ENCODE results near the gene HDAC10. TPM values are rescaled to one million over a fixed set of nuclear protein-coding genes. Genes with fewer than 3 reads are reported as not detected.
A peak's percentile ranks its signal among the peaks of the same experiment; 100 is the strongest.

The HDAC10 gene
- total RNA-seq, 4 donors from 2014 or later: 31.4 to 42.7 (median 32.5) TPM

DNA sequence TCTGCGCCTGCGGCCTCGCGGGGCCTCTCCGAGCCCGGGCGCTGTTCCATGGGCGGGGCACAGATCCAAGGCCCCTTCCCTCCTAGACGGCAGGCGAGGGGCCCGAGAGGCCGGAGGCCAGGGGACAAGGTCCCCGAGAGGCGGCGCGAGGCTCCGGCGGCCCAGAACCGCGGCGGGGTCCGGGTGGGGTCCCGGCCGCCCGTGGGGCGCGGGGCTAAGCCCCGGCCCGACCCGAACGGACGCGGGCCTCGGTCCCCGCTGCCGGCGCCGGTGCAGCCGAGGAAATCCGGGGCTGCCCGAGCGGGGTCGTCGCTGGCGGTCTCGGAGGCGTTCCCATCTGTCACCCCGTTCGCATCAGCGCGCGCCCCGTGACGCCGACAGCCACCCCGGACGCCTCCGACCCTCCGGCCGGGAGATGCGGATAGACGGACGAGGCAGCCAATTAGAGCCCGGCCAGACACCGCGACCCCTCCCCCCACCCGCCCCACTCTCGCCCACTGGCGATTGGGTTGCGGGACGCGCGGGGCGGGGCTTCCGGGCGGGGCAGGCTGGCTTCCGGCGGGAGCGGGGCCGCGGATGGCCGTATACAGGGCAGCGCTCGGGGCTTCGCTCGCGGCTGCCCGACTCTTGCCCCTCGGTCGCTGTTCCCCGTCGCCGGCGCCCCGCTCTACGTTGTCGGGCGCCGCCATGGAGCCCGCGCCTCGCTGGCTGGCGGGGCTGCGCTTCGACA is 50.4 kb downstream of the HDAC10 start, which contains the start of gene SELENOO:
SELENOO (plus strand) TSS at position 551 of the 730 bp plus-strand sequence; CDS start at position 577, 26 bp downstream.
- intact Hi-C loops (cut with DNase I): no loop called here
- Histone ChIP-seq H3K27ac (peak within 1 kb of the TSS; percentile 26 to 60 (median 48)), H3K4me3 (replicated peaks in 1 of 3) (peak within 1 kb of the TSS; percentile 58 to 70 (median 58)), H3K27me3 (no peaks in the 10 kb centered on the region), H3K4me1 (peaks cover 18 to 19% of the 10 kb centered on the region in 2 donors), H3K36me3 (peaks cover 12 to 19% of the 10 kb centered on the region in 2 donors), H3K9me3 (no peaks in the 10 kb centered on the region)
- WGBS, 2 donors: 0% methylated on average over 8 of the region's 105 CpGs; no CpG with 5 or more reads in 1 of the 2 donors
- peak; percentile 65 to 85 for TF ChIP-seq POLR2A (IDR thresholded peaks at IDR 0.05)
- TF ChIP-seq, protein P1, sequence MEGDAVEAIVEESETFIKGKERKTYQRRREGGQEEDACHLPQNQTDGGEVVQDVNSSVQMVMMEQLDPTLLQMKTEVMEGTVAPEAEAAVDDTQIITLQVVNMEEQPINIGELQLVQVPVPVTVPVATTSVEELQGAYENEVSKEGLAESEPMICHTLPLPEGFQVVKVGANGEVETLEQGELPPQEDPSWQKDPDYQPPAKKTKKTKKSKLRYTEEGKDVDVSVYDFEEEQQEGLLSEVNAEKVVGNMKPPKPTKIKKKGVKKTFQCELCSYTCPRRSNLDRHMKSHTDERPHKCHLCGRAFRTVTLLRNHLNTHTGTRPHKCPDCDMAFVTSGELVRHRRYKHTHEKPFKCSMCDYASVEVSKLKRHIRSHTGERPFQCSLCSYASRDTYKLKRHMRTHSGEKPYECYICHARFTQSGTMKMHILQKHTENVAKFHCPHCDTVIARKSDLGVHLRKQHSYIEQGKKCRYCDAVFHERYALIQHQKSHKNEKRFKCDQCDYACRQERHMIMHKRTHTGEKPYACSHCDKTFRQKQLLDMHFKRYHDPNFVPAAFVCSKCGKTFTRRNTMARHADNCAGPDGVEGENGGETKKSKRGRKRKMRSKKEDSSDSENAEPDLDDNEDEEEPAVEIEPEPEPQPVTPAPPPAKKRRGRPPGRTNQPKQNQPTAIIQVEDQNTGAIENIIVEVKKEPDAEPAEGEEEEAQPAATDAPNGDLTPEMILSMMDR (IDR thresholded peaks at IDR 0.05): peak in 1 of 6 experiments; percentile 2
- peak; percentile 90 to 91 for DNase-seq

DNA sequence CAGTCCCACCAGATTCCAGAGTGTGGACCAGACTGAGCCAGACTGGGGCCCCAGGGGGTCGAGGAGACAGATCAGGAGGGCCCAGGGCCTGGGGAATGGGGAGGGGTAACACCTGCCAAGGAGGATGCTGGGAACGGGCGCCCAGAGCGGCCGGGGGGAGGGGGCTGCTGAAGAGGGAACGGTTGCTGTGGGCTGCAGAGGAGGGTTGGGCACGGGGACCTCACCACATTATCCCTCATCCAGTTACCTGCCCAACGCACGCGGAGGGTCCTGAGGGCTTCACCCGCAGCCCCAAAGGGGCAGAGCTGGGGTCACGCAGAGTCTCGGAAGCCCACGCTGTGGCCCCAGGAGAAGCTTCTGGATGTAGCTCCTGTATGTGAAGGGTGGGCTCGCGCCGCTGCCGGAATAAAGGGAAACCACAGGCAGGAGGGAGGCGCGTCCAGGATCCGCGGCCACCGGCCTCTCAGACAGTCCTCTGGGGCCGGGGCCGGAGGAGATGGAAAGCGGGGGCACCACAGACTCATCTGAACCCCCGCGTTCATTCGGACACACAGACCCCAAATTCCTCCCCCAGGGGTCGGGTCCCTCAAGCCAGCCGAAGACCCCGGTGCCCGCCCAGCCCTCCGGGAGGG is 51.1 kb downstream of the HDAC10 start:
- Histone ChIP-seq H3K4me1 (peaks cover 18 to 19% of the 10 kb centered on the region in 2 donors), H3K27ac (peak overlapping the region in 2 of 3 donors; percentile 48 to 60)
- WGBS, 2 donors: 12 to 31% methylated on average over 16 to 28 of the region's 34 CpGs

DNA sequence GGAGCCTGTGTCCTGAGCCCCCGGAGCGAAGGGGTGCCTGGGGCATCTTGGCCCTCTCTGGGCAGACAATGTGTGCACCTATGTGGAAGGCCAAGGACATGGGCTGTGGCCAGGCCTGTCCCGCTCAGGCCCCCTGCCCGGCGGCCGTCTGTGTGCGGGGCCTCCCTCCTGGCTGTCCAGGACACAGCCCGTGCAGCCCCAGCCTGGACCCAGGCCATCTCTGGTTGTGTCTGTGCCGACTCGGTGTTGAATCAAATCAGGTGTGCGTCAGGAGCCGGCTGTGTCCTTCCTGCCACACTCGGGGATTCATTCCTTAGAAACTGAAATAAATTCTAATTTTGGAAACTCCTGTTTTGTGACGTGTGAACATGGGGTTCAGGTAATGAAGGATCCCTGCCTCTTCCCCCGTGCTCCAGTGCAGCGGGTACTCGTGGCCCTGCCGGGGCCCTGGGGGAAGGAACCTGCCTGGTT is 51.8 kb downstream of the HDAC10 start:
- Histone ChIP-seq H3K4me1 (peaks cover 18 to 19% of the 10 kb centered on the region in 2 donors), H3K9me3 (no peaks in the 10 kb centered on the region), H3K27ac (no peak overlapping the region), H3K27me3 (no peaks in the 10 kb centered on the region), H3K36me3 (peaks cover 20 to 28% of the 10 kb centered on the region in 2 donors), H3K4me3 (replicated peaks in 1 of 3) (no peak overlapping the region)
- intact Hi-C loops (cut with DNase I): no loop called here
- TF ChIP-seq POLR2A (IDR thresholded peaks at IDR 0.05): no peak
- no peak for DNase-seq
- WGBS, 2 donors: 92 to 95% methylated on average over 12 to 13 of the region's 18 CpGs

More for the DNA sequence above, 51.1 kb downstream of the HDAC10 start:
- Histone ChIP-seq H3K36me3 (peaks cover 14 to 21% of the 10 kb centered on the region in 2 donors), H3K9me3 (no peaks in the 10 kb centered on the region), H3K4me3 (replicated peaks in 1 of 3) (peak overlapping the region; percentile 58 to 70 (median 58)), H3K27me3 (no peaks in the 10 kb centered on the region)
- intact Hi-C loops (cut with DNase I): no loop called here
- DNase-seq: peak in 1 of 2 donors; percentile 16
- no peak for TF ChIP-seq POLR2A (IDR thresholded peaks at IDR 0.05)
- TF ChIP-seq, protein P1 (IDR thresholded peaks at IDR 0.05): no peak

DNA sequence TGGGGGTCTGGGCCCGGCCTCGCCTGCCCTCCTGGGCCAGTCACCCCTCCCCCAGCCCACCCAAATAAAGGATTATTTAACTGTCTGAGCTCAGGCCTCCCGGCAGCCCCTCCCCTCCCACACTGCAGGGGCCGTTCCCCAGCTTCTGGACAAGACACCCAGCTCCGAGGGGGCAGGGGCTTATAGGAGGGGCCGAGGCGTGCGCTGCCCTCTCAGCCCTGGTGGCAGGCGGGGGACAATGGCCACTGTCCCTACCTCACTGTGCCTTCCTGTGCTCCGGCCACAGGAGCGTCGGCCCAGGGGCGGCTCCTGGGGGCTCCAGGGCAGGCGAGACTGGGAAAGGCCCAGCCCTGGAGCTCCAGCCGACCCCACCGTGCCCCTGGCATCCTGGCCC is 52.4 kb downstream of the HDAC10 start:
- intact Hi-C loops (cut with DNase I): no loop called here
- 93% methylated on average over 16 of the region's 16 CpGs for WGBS, 2 donors
- Histone ChIP-seq H3K4me3 (replicated peaks in 1 of 3) (no peak overlapping the region), H3K27me3 (no peaks in the 10 kb centered on the region), H3K4me1 (peaks cover 18 to 19% of the 10 kb centered on the region in 2 donors), H3K9me3 (no peaks in the 10 kb centered on the region), H3K27ac (no peak overlapping the region), H3K36me3 (peaks cover 24 to 30% of the 10 kb centered on the region in 2 donors)
- no peak for DNase-seq
- TF ChIP-seq, protein P1 (IDR thresholded peaks at IDR 0.05): no peak
- no peak for TF ChIP-seq POLR2A (IDR thresholded peaks at IDR 0.05)

DNA sequence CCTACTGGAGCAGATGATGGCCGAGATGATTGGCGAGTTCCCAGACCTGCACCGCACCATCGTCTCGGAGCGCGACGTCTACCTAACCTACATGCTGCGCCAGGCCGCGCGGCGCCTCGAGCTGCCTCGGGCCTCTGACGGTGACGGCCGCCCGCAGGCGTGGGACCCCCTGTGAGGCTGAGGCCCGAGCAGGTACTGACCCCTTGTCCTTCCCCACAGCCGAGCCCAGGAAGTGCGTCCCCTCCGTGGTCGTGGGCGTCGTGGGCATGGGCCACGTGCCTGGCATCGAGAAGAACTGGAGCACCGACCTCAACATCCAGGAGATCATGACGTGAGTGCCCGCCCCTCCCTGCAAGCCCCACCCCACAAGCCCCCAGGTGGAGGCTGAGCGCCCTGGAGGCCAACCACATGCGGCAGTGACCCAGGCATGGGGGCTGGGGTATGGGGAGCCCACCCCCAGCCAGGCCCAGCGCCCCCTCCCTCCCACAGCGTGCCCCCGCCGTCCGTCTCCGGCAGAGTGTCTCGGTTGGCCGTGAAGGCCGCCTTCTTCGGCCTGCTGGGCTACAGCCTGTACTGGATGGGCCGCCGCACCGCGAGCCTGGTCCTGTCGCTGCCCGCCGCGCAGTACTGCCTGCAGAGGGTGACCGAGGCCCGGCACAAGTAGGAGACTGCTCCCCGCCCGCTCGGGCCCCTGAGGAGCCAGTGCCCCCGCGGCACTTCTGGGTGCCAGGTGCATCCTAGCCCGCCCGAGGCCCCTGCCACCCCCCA is 53.0 kb downstream of the HDAC10 start:
- intact Hi-C loops (cut with DNase I): no loop called here
- no peak overlapping the region for H3K27ac ChIP-seq
- peaks cover 24 to 27% of the 10 kb centered on the region in 2 donors for H3K36me3 ChIP-seq
- 94 to 98% methylated on average over 31 to 53 of the region's 61 CpGs for WGBS, 2 donors
- H3K9me3 ChIP-seq: no peaks in the 10 kb centered on the region
- no peak for DNase-seq
- H3K4me1 ChIP-seq: peaks cover 18 to 19% of the 10 kb centered on the region in 2 donors
- no peak overlapping the region for H3K4me3 ChIP-seq (replicated peaks in 1 of 3)
- TF ChIP-seq, protein P1 (IDR thresholded peaks at IDR 0.05): no peak
- no peak for TF ChIP-seq POLR2A (IDR thresholded peaks at IDR 0.05)
- H3K27me3 ChIP-seq: no peaks in the 10 kb centered on the region

Measured in thyroid gland (tissue), 4 donors.